CD14-positive monocyte (primary cell): ENCODE results near the gene LAGE3. TPM values are rescaled to one million over a fixed set of nuclear protein-coding genes. Genes with fewer than 3 reads are reported as not detected.

Experiments used
- DNase-seq, 3 donors: peaks; one replicate each; pipeline ENCODE4 v3.0.0-alpha.2; 2011 to 2022
- H2AFZ ChIP-seq: 2 replicates; pipeline ENCODE4 v1.6.0; 2012; ENCODE audit warnings: mild to moderate bottlenecking, low read depth, low read length, inconsistent platforms; ENCODE audit not compliant: insufficient read depth, poor library complexity, severe bottlenecking
- H3K27ac ChIP-seq, 2 donors: 1 replicate in 1 of 2; 2 replicates in 1 of 2; pipeline ENCODE4 v1.5.1; 2012 to 2013; ENCODE audit warnings: low read length in 2 of 2, control low read depth in 1 of 2, inconsistent platforms in 1 of 2, low read depth in 1 of 2, mild to moderate bottlenecking in 1 of 2
- H3K27me3 ChIP-seq, 2 donors: one replicate each; pipeline versions ENCODE4 v1.6.0 to v1.6.1; 2011 to 2013; ENCODE audit warnings: low read length in 2 of 2; ENCODE audit not compliant: control insufficient read depth in 2 of 2, insufficient read depth in 2 of 2
- H3K36me3 ChIP-seq, 2 donors: replicated peaks in 1 of 2; 1 replicate in 1 of 2; 2 replicates in 1 of 2; pipeline versions ENCODE4 v1.5.1 to v1.6.1; 2012 to 2013; ENCODE audit warnings: low read length in 2 of 2, control low read depth in 1 of 2, inconsistent platforms in 1 of 2, mild to moderate bottlenecking in 1 of 2; ENCODE audit not compliant: insufficient read depth in 2 of 2, control insufficient read depth in 1 of 2
- H3K4me1 ChIP-seq, 2 donors: 1 replicate in 1 of 2; 2 replicates in 1 of 2; pipeline versions ENCODE4 v1.5.1 to v1.6.1; 2012 to 2013; ENCODE audit warnings: low read length in 2 of 2, control low read depth in 1 of 2, inconsistent platforms in 1 of 2, mild to moderate bottlenecking in 1 of 2, moderate library complexity in 1 of 2; ENCODE audit not compliant: insufficient read depth in 2 of 2, control insufficient read depth in 1 of 2
- H3K4me2 ChIP-seq: replicated peaks from 2 replicates; pipeline ENCODE3; 2012; ENCODE audit warnings: low read length, moderate library complexity, mild to moderate bottlenecking; ENCODE audit not compliant: poor library complexity, severe bottlenecking; ENCODE audit errors: extremely low read depth
- H3K4me3 ChIP-seq, 3 experiments: fragments of 200-600 bp in 1 of 3; sonication (generic) in 1 of 3; replicated peaks in 1 of 3; 1 replicate in 2 of 3; 2 replicates in 1 of 3; pipeline ENCODE4 v1.5.1; 2011 to 2013; ENCODE audit warnings: low read length in 3 of 3, mild to moderate bottlenecking in 3 of 3, control low read depth in 2 of 3, low read depth in 2 of 3, inconsistent platforms in 1 of 3, moderate library complexity in 1 of 3
- H3K79me2 ChIP-seq: 2 replicates; pipeline ENCODE4 v1.6.0; 2012; ENCODE audit warnings: mild to moderate bottlenecking, control low read depth, inconsistent platforms, low read length, moderate library complexity; ENCODE audit not compliant: insufficient read depth
- H3K9ac ChIP-seq: 2 replicates; pipeline ENCODE4 v1.6.0; 2017; ENCODE audit warnings: low read length, mild to moderate bottlenecking; ENCODE audit not compliant: insufficient read depth, poor library complexity, severe bottlenecking
- H3K9me3 ChIP-seq, 2 donors: replicated peaks in 1 of 2; 1 replicate in 1 of 2; 2 replicates in 1 of 2; pipeline versions ENCODE4 v1.5.1 to v1.6.1; 2012 to 2013; ENCODE audit warnings: low read length in 2 of 2, control low read depth in 1 of 2; ENCODE audit not compliant: control insufficient read depth in 1 of 2, insufficient read depth in 1 of 2
- H4K20me1 ChIP-seq: 2 replicates; pipeline ENCODE4 v1.6.0; 2012; ENCODE audit warnings: mild to moderate bottlenecking, low read length, control low read depth, moderate library complexity; ENCODE audit not compliant: insufficient read depth
- H3K27ac Mint-ChIP-seq, 7 donors: one replicate each; pipeline ENCODE4 v1.8.0; 2020; ENCODE audit warnings: mild to moderate bottlenecking in 7 of 7, mixed read lengths in 7 of 7, moderate library complexity in 6 of 7, inconsistent platforms in 2 of 7
- H3K27me3 Mint-ChIP-seq, 3 donors: one replicate each; pipeline ENCODE4 v1.8.0; 2021 to 2022; ENCODE audit warnings: low read depth in 3 of 3, mild to moderate bottlenecking in 3 of 3, mixed read lengths in 3 of 3, moderate library complexity in 3 of 3, inconsistent platforms in 1 of 3
- H3K36me3 Mint-ChIP-seq, 2 donors: one replicate each; pipeline ENCODE4 v1.8.0; 2020; ENCODE audit warnings: mixed read lengths in 2 of 2, inconsistent platforms in 1 of 2, mild to moderate bottlenecking in 1 of 2
- H3K4me1 Mint-ChIP-seq: one replicate; pipeline ENCODE4 v1.8.0; 2020; ENCODE audit warnings: mild to moderate bottlenecking, mixed read lengths
- H3K4me3 Mint-ChIP-seq, 2 donors: one replicate each; pipeline ENCODE4 v1.8.0; 2020; ENCODE audit warnings: mild to moderate bottlenecking in 2 of 2, mixed read lengths in 2 of 2, moderate library complexity in 1 of 2
- H3K9me3 Mint-ChIP-seq, 7 donors: one replicate each; pipeline ENCODE4 v1.8.0; 2020 to 2022; ENCODE audit warnings: mixed read lengths in 7 of 7, mild to moderate bottlenecking in 6 of 7, moderate library complexity in 6 of 7, inconsistent platforms in 2 of 7
- CTCF ChIP-seq: fragments of 200-600 bp; IDR thresholded peaks from one replicate; pipeline ENCODE4 v1.8.0; 2022; ENCODE audit warnings: antibody characterized with exemption, mild to moderate bottlenecking
- WGBS: methylation state at CpG from one replicate; pipeline ENCODE4 v1.1.5; 2013; ENCODE audit warnings: missing lambda C conversion rate; ENCODE audit not compliant: insufficient coverage; 5-methylcytosine and 5-hydroxymethylcytosine counted together
- intact Hi-C, 2 donors: fragments of 100-400 bp; cut with micrococcal nuclease; formaldehyde crosslinking; loops; one replicate each; pipeline versions ENCODE4 v1.15.0 to v1.15.1; 2023
- polyA plus RNA-seq, 3 donors: library from polyadenylated mRNA; depleted of rRNA in 1 of 3; unstranded in 2 of 3; stranded (reverse) in 1 of 3; fragments of 300-500 nt in 2 of 3; fragments of >200 nt in 1 of 3; fragmentation: Illumina TruSeq in 2 of 3; gene quantifications; 1 replicate in 2 of 3; 2 replicates in 1 of 3; pipeline ENCODE4 v1.2.3, GENCODE V29; 2012 to 2021

Gene LAGE3
- polyA plus RNA-seq, 3 donors: 12.4 to 30.9 (median 18.6) TPM

- H3K4me1 ChIP-seq: peaks cover 11 to 12% of the 10 kb centered on the region in 2 donors
- H3K9ac ChIP-seq: peak overlapping the region; percentile 43
- peaks cover 11 to 12% of the 10 kb centered on the region in 2 donors for H3K36me3 ChIP-seq
- peak overlapping the region in 1 of 2 donors; percentile 6 for H3K27ac ChIP-seq
- intact Hi-C loops: no loop called here
- WGBS: 0% methylated on average over 3 of the region's 15 CpGs
- H3K79me2 ChIP-seq: no peaks in the 10 kb centered on the region
- peak overlapping the region; percentile 63 for H2AFZ ChIP-seq
- Mint-ChIP-seq H3K4me1 (peaks cover 11% of the 10 kb centered on the region), H3K36me3 (peaks cover 4 to 11% of the 10 kb centered on the region in 2 donors), H3K9me3 (peaks cover 0 to 2% (median 0%) of the 10 kb centered on the region in 7 donors), H3K27me3 (peaks cover 1 to 19% (median 1%) of the 10 kb centered on the region in 3 donors), H3K27ac (peak overlapping the region in 5 of 7 donors; percentile 7 to 69 (median 33)), H3K4me3 (peak overlapping the region; percentile 41 to 74)
- TF ChIP-seq CTCF: peak; percentile 50
- H3K9me3 ChIP-seq: no peaks in the 10 kb centered on the region
- H3K4me3 ChIP-seq: peak overlapping the region in 2 of 3 experiments; percentile 14 to 64
- peak; percentile 49 to 63 (median 55) for DNase-seq
- H4K20me1 ChIP-seq: peaks cover 4% of the 10 kb centered on the region
- H3K4me2 ChIP-seq: peak overlapping the region; percentile 72
- H3K27me3 ChIP-seq: no peaks in the 10 kb centered on the region
These were observed 48.0 kb upstream of the LAGE3 start for GRCh38 chrX:154526901-154527675.

- no peaks in the 10 kb centered on the region for H3K27me3 ChIP-seq
These were observed 46.8 kb upstream of the LAGE3 start for GRCh38 chrX:154525606-154526490.

More at GRCh38 chrX:154525606-154526490, 46.8 kb upstream of the LAGE3 start:
- no peak for DNase-seq
- Histone ChIP-seq H3K36me3 (peaks cover 3 to 6% of the 10 kb centered on the region in 2 donors), H3K4me3 (no peak overlapping the region), H3K27ac (no peak overlapping the region), H3K79me2 (no peaks in the 10 kb centered on the region), H3K9me3 (no peaks in the 10 kb centered on the region), H3K4me1 (peaks cover 11 to 12% of the 10 kb centered on the region in 2 donors), H2AFZ (no peak overlapping the region), H4K20me1 (no peaks in the 10 kb centered on the region), H3K9ac (no peak overlapping the region), H3K4me2 (no peak overlapping the region)
- Mint-ChIP-seq H3K36me3 (peaks cover under 1% of the 10 kb centered on the region in 2 donors), H3K27me3 (peaks cover 1 to 19% (median 1%) of the 10 kb centered on the region in 3 donors), H3K27ac (no peak overlapping the region), H3K4me3 (no peak overlapping the region), H3K9me3 (peaks cover 0 to 2% (median 0%) of the 10 kb centered on the region in 7 donors), H3K4me1 (peaks cover 11% of the 10 kb centered on the region)
- intact Hi-C loops: no loop called here
- 69% methylated on average over 5 of the region's 14 CpGs for WGBS
- no peak for TF ChIP-seq CTCF
